GM18870 (cell line): Measurements from ENCODE around the gene PLA2G2D.
"Not testable (repeated sequence)": the region's sequence is repeated elsewhere in the genome, so short reads cannot be mapped to it uniquely, and the experiment has no call there.

Source experiments
- ATAC-seq: cut with Tn5 transposase; IDR thresholded peaks from one replicate; pipeline ENCODE4 v1.9.1; 2021; ENCODE audit warnings: moderate library complexity; ENCODE audit not compliant: unreplicated experiment

PLA2G2D gene

GRCh38 chr1:20143318-20143717 is 24.0 kb upstream of the PLA2G2D start:
- ATAC-seq, result no peak

GRCh38 chr1:20142001-20142710 is 22.8 kb upstream of the PLA2G2D start:
- ATAC-seq, result no peak

- no peak for ATAC-seq
These were observed 22.1 kb upstream of the PLA2G2D start for GRCh38 chr1:20141466-20141865.

GRCh38 chr1:20141001-20141400 is 21.7 kb upstream of the PLA2G2D start:
- ATAC-seq, result no peak

GRCh38 chr1:20139776-20140612 is 20.7 kb upstream of the PLA2G2D start:
- ATAC-seq, result no peak

- ATAC-seq, result no peak
These were observed 19.7 kb upstream of the PLA2G2D start, which contains the start of gene PLA2G2F for GRCh38 chr1:20138961-20139550. TSS of gene PLA2G2F (plus strand) at chr1:20139323. CDS start at chr1:20139428, 105 bp downstream.

GRCh38 chr1:20138346-20138745 is 19.0 kb upstream of the PLA2G2D start:
- no peak for ATAC-seq

- no peak for ATAC-seq
These were observed 18.3 kb upstream of the PLA2G2D start for GRCh38 chr1:20137604-20138003.

- ATAC-seq, result no peak
These were observed 17.7 kb upstream of the PLA2G2D start for GRCh38 chr1:20137055-20137454.

- no peak for ATAC-seq
These were observed 16.9 kb upstream of the PLA2G2D start for GRCh38 chr1:20136249-20136648.

GRCh38 chr1:20134995-20135394 is 15.7 kb upstream of the PLA2G2D start:
- no peak for ATAC-seq

- ATAC-seq, result not testable (repeated sequence)
These were observed 11.2 kb upstream of the PLA2G2D start for GRCh38 chr1:20130518-20130917.

- no peak for ATAC-seq
These were observed 7.6 kb upstream of the PLA2G2D start for GRCh38 chr1:20126806-20127440.

- ATAC-seq, result no peak
These were observed 6.9 kb upstream of the PLA2G2D start for GRCh38 chr1:20126041-20126805.

- no peak for ATAC-seq
These were observed 5.8 kb upstream of the PLA2G2D start for GRCh38 chr1:20125100-20125499.

- no peak for ATAC-seq
These were observed 5.2 kb upstream of the PLA2G2D start for GRCh38 chr1:20124456-20125057.

- no peak for ATAC-seq
These were observed 4.6 kb upstream of the PLA2G2D start for GRCh38 chr1:20123722-20124455.

GRCh38 chr1:20120796-20121195 is 1.5 kb upstream of the PLA2G2D start:
- no peak for ATAC-seq

GRCh38 chr1:20117236-20117635 is 2.1 kb downstream of the PLA2G2D start:
- ATAC-seq, result no peak
